ENCODE results near the gene INPP4B. TPM values are rescaled to one million over a fixed set of nuclear protein-coding genes. Genes with fewer than 3 reads are reported as not detected.

The INPP4B gene
- total and polyA plus RNA-seq, 2 experiments from 2014 or later, result 20.3 to 27.5 TPM

GRCh38 chr4:142861351-142861750, 15.2 kb upstream of the INPP4B start:
- TF ChIP-seq EZH2phosphoT487 (IDR thresholded peaks at IDR 0.05; ENCODE audit: insufficient read depth, low read depth) (no peak), EZH2 (IDR thresholded peaks at IDR 0.05; ENCODE audit: insufficient read depth, poor library complexity, severe bottlenecking) (no peak)
- WGBS, 2 experiments (ENCODE audit: low coverage in 1 of 2, low lambda C conversion rate in 2 of 2, missing lambda C conversion rate in 2 of 2), result 85 to 89% methylated on average over 1 of the region's 1 CpG
- no peaks in the 10 kb centered on the region for H3K4me1 ChIP-seq (ENCODE audit: insufficient read depth)
- no peak overlapping the region for H2AFZ ChIP-seq
- no peaks in the 10 kb centered on the region for H3F3A ChIP-seq (ENCODE audit: insufficient read depth)
- H3K79me2 ChIP-seq (ENCODE audit: insufficient read depth), result no peaks in the 10 kb centered on the region
- no peak for DNase-seq
- H3K9ac ChIP-seq, result no peak overlapping the region
- no peak overlapping the region for H3K27ac ChIP-seq
- H3K9me3 ChIP-seq (ENCODE audit: low read depth), result no peaks in the 10 kb centered on the region
- H4K20me1 ChIP-seq (ENCODE audit: insufficient read depth), result no peaks in the 10 kb centered on the region
- H3K9me2 ChIP-seq (ENCODE audit: insufficient read depth), result no peaks in the 10 kb centered on the region
- H3K36me3 ChIP-seq (ENCODE audit: low read depth), result no peaks in the 10 kb centered on the region
- in situ Hi-C loops (cut with MboI), result no loop called here
- no peak overlapping the region for H3K4me2 ChIP-seq (ENCODE audit: unreplicated experiment)
- H3K27me3 ChIP-seq (replicated peaks; ENCODE audit: insufficient read depth), result peaks cover 4% of the 10 kb centered on the region; the same call in 1 of the 2 replicates
- H3K4me3 ChIP-seq, result no peak overlapping the region

GRCh38 chr4:142858965-142859364, 12.9 kb upstream of the INPP4B start:
- Histone ChIP-seq H3F3A (ENCODE audit: insufficient read depth) (no peaks in the 10 kb centered on the region), H3K27ac (no peak overlapping the region), H3K9me3 (ENCODE audit: low read depth) (no peaks in the 10 kb centered on the region), H3K27me3 (replicated peaks; ENCODE audit: insufficient read depth) (no peaks in the 10 kb centered on the region), H2AFZ (no peak overlapping the region), H3K9me2 (ENCODE audit: insufficient read depth) (no peaks in the 10 kb centered on the region), H3K36me3 (ENCODE audit: low read depth) (no peaks in the 10 kb centered on the region), H3K4me3 (no peak overlapping the region), H4K20me1 (ENCODE audit: insufficient read depth) (no peaks in the 10 kb centered on the region), H3K4me2 (ENCODE audit: unreplicated experiment) (no peak overlapping the region), H3K79me2 (ENCODE audit: insufficient read depth) (no peaks in the 10 kb centered on the region), H3K9ac (no peak overlapping the region), H3K4me1 (ENCODE audit: insufficient read depth) (no peaks in the 10 kb centered on the region)
- TF ChIP-seq EZH2 (IDR thresholded peaks at IDR 0.05; ENCODE audit: insufficient read depth, poor library complexity, severe bottlenecking) (no peak), EZH2phosphoT487 (IDR thresholded peaks at IDR 0.05; ENCODE audit: insufficient read depth, low read depth) (no peak)
- in situ Hi-C loops (cut with MboI), result no loop called here
- no peak for DNase-seq

- Histone ChIP-seq H3K9me3 (ENCODE audit: low read depth) (no peaks in the 10 kb centered on the region), H3K36me3 (ENCODE audit: low read depth) (no peaks in the 10 kb centered on the region), H3K27me3 (replicated peaks; ENCODE audit: insufficient read depth) (no peaks in the 10 kb centered on the region), H3K4me3 (no peak overlapping the region), H3K9ac (no peak overlapping the region), H3K9me2 (ENCODE audit: insufficient read depth) (no peaks in the 10 kb centered on the region), H3K79me2 (ENCODE audit: insufficient read depth) (no peaks in the 10 kb centered on the region), H3K27ac (no peak overlapping the region), H3K4me1 (ENCODE audit: insufficient read depth) (no peaks in the 10 kb centered on the region), H2AFZ (no peak overlapping the region), H3F3A (ENCODE audit: insufficient read depth) (no peaks in the 10 kb centered on the region), H3K4me2 (ENCODE audit: unreplicated experiment) (no peak overlapping the region), H4K20me1 (ENCODE audit: insufficient read depth) (no peaks in the 10 kb centered on the region)
- no peak for DNase-seq
- in situ Hi-C loops (cut with MboI), result no loop called here
- TF ChIP-seq EZH2 (IDR thresholded peaks at IDR 0.05; ENCODE audit: insufficient read depth, poor library complexity, severe bottlenecking) (no peak), EZH2phosphoT487 (IDR thresholded peaks at IDR 0.05; ENCODE audit: insufficient read depth, low read depth) (no peak)
- WGBS, 2 experiments (ENCODE audit: low coverage in 1 of 2, low lambda C conversion rate in 2 of 2, missing lambda C conversion rate in 2 of 2), result 54 to 56% methylated on average over 3 of the region's 3 CpGs
Measured at GRCh38 chr4:142858446-142858845, 12.3 kb upstream of the INPP4B start.

GRCh38 chr4:142856576-142856975, 10.5 kb upstream of the INPP4B start:
- H3K27ac ChIP-seq, result no peak overlapping the region
- H2AFZ ChIP-seq, result no peak overlapping the region
- H3K9me3 ChIP-seq (ENCODE audit: low read depth), result no peaks in the 10 kb centered on the region
- no peaks in the 10 kb centered on the region for H3K36me3 ChIP-seq (ENCODE audit: low read depth)
- in situ Hi-C loops (cut with MboI), result no loop called here
- H3K4me1 ChIP-seq (ENCODE audit: insufficient read depth), result no peaks in the 10 kb centered on the region
- no peak overlapping the region for H3K9ac ChIP-seq
- H3F3A ChIP-seq (ENCODE audit: insufficient read depth), result no peaks in the 10 kb centered on the region
- WGBS, 2 experiments (ENCODE audit: low coverage in 1 of 2, low lambda C conversion rate in 2 of 2, missing lambda C conversion rate in 2 of 2), result 61 to 70% methylated on average over 2 of the region's 2 CpGs
- no peaks in the 10 kb centered on the region for H3K27me3 ChIP-seq (replicated peaks; ENCODE audit: insufficient read depth)
- TF ChIP-seq EZH2phosphoT487 (IDR thresholded peaks at IDR 0.05; ENCODE audit: insufficient read depth, low read depth) (no peak), EZH2 (IDR thresholded peaks at IDR 0.05; ENCODE audit: insufficient read depth, poor library complexity, severe bottlenecking) (no peak)
- no peak for DNase-seq
- H4K20me1 ChIP-seq (ENCODE audit: insufficient read depth), result no peaks in the 10 kb centered on the region
- H3K9me2 ChIP-seq (ENCODE audit: insufficient read depth), result no peaks in the 10 kb centered on the region
- no peak overlapping the region for H3K4me3 ChIP-seq
- no peaks in the 10 kb centered on the region for H3K79me2 ChIP-seq (ENCODE audit: insufficient read depth)
- H3K4me2 ChIP-seq (ENCODE audit: unreplicated experiment), result no peak overlapping the region

DNA sequence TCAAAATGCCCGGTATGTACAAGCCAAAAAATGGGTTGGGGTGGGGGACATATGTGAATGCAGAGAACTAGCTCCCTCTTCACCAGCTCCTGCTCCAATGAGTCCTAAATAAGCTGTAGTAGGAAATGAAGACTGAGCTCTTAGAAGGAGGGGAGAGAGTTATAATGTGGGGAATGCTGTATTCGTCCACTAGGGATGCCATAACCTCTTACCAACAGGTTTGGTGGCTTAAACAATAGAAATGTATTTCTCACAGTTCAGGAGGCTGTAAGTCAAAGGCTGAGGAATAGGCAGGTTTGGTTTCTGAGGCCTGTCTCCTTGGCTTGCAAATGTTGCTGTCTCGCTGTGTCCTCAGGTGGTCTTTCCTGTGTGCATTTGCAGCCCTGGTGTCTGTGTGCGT, 4.4 kb upstream of the INPP4B start:
- Histone ChIP-seq H3K9ac (no peak overlapping the region), H3F3A (ENCODE audit: insufficient read depth) (no peaks in the 10 kb centered on the region), H3K9me2 (ENCODE audit: insufficient read depth) (no peaks in the 10 kb centered on the region), H3K4me3 (no peak overlapping the region), H3K9me3 (ENCODE audit: low read depth) (no peaks in the 10 kb centered on the region), H3K4me2 (ENCODE audit: unreplicated experiment) (no peak overlapping the region), H3K36me3 (ENCODE audit: low read depth) (no peaks in the 10 kb centered on the region), H3K4me1 (ENCODE audit: insufficient read depth) (no peaks in the 10 kb centered on the region), H3K79me2 (ENCODE audit: insufficient read depth) (peaks cover 8% of the 10 kb centered on the region), H3K27ac (no peak overlapping the region), H3K27me3 (replicated peaks; ENCODE audit: insufficient read depth) (no peaks in the 10 kb centered on the region), H2AFZ (no peak overlapping the region), H4K20me1 (ENCODE audit: insufficient read depth) (no peaks in the 10 kb centered on the region)
- TF ChIP-seq EZH2phosphoT487 (IDR thresholded peaks at IDR 0.05; ENCODE audit: insufficient read depth, low read depth), result no peak
- no peak for TF ChIP-seq EZH2 (IDR thresholded peaks at IDR 0.05; ENCODE audit: insufficient read depth, poor library complexity, severe bottlenecking)
- in situ Hi-C loops (cut with MboI), result no loop called here
- peak; percentile 32 for DNase-seq
- 75 to 80% methylated on average over 4 of the region's 4 CpGs for WGBS, 2 experiments (ENCODE audit: low coverage in 1 of 2, low lambda C conversion rate in 2 of 2, missing lambda C conversion rate in 2 of 2)

All from GM23248 (cell line).